Adipocyte (in vitro differentiated cells): ENCODE results near the gene GUSB.
"Not testable (repeated sequence)": the region's sequence is repeated elsewhere in the genome, so short reads cannot be mapped to it uniquely, and the experiment has no call there.

Source experiments
- DNase-seq: peaks from one replicate; pipeline ENCODE4 v3.0.0-alpha.2; 2015; ENCODE audit warnings: low read depth
- H3K27me3 ChIP-seq: replicated peaks from 2 replicates; pipeline ENCODE4 v1.7.0; 2013; ENCODE audit warnings: mild to moderate bottlenecking, low read length, moderate library complexity; ENCODE audit not compliant: control insufficient read depth, insufficient read depth
- H3K36me3 ChIP-seq: 2 replicates; pipeline ENCODE4 v1.7.0; 2013; ENCODE audit warnings: low read length, mild to moderate bottlenecking, moderate library complexity; ENCODE audit not compliant: control insufficient read depth, insufficient read depth, severe bottlenecking
- H3K4me1 ChIP-seq: 2 replicates; pipeline ENCODE4 v1.7.0; 2013; ENCODE audit warnings: mild to moderate bottlenecking, low read length, moderate library complexity; ENCODE audit not compliant: control insufficient read depth, insufficient read depth
- H3K4me3 ChIP-seq: 2 replicates; pipeline ENCODE4 v1.7.0; 2013; ENCODE audit warnings: mild to moderate bottlenecking, low read length, moderate library complexity
- H3K9ac ChIP-seq: 2 replicates; pipeline ENCODE4 v1.7.0; 2013; ENCODE audit warnings: mild to moderate bottlenecking, low read length, moderate library complexity
- H3K9me3 ChIP-seq: 2 replicates; pipeline ENCODE4 v1.7.0; 2013; ENCODE audit warnings: mild to moderate bottlenecking, low read length, moderate library complexity; ENCODE audit not compliant: control insufficient read depth

GUSB gene

GRCh38 chr7:65974191-65974801 lies 7.7 kb downstream of the GUSB start:
- H3K4me1 ChIP-seq, result no peaks in the 10 kb centered on the region
- no peaks in the 10 kb centered on the region for H3K27me3 ChIP-seq
- peaks cover 29% of the 10 kb centered on the region for H3K36me3 ChIP-seq
- no peak overlapping the region for H3K4me3 ChIP-seq
- no peak for DNase-seq
- no peaks in the 10 kb centered on the region for H3K9me3 ChIP-seq
- no peak overlapping the region for H3K9ac ChIP-seq

DNA sequence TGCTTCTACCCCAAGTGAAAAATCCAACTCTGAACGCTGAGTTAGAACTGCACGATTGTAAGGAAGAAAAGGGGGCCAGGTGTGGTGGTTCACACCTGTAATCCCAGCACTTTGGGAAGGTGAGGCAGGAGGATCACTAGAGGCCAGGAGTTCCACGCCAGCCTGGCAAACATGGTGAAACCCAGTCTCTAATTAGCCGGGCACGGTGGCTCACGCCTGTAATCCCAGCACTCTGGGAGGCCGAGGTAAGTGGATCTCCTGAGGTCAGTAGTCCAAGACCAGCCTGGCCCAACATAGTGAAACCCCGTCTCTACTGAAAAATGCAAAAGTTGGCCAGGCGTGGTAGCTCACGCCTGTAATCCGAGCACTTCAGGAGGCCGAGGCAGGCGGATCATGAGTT lies 9.0 kb downstream of the GUSB start:
- H3K9ac ChIP-seq, result no peak overlapping the region
- no peaks in the 10 kb centered on the region for H3K27me3 ChIP-seq
- no peak overlapping the region for H3K4me3 ChIP-seq
- H3K9me3 ChIP-seq, result no peaks in the 10 kb centered on the region
- DNase-seq, result no peak
- H3K4me1 ChIP-seq, result no peaks in the 10 kb centered on the region
- H3K36me3 ChIP-seq, result peaks cover 38% of the 10 kb centered on the region

DNA sequence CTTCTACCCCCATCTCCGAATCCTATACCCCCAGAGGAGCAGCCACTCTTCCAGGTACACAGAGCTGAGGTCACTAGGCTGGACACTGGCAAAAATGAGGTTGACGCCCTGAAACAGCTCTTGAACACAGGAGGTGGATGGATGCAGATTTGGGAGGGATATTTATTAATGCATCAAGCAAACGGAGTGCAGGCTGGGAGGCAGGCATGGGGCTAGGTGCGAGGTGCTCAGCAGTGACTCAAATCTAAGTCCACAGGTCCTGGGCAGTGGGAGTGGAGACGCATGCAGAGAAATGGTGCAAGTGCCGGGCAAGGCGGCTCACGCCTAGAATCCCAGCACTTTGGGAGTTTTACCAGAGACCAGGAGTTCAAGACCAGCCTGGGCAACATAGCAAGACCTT lies 11.0 kb downstream of the GUSB start:
- Histone ChIP-seq H3K27me3 (no peaks in the 10 kb centered on the region), H3K9me3 (no peaks in the 10 kb centered on the region), H3K4me3 (no peak overlapping the region), H3K4me1 (no peaks in the 10 kb centered on the region), H3K36me3 (peaks cover 57% of the 10 kb centered on the region), H3K9ac (no peak overlapping the region)
- no peak for DNase-seq

GRCh38 chr7:65968256-65969185 lies 13.5 kb downstream of the GUSB start:
- H3K36me3 ChIP-seq, result peaks cover 58% of the 10 kb centered on the region
- no peak for DNase-seq
- no peaks in the 10 kb centered on the region for H3K9me3 ChIP-seq
- no peak overlapping the region for H3K4me3 ChIP-seq
- no peaks in the 10 kb centered on the region for H3K4me1 ChIP-seq
- no peaks in the 10 kb centered on the region for H3K27me3 ChIP-seq
- H3K9ac ChIP-seq, result no peak overlapping the region

- Histone ChIP-seq H3K4me3 (no peak overlapping the region), H3K9me3 (no peaks in the 10 kb centered on the region), H3K27me3 (no peaks in the 10 kb centered on the region), H3K36me3 (peaks cover 59% of the 10 kb centered on the region), H3K9ac (no peak overlapping the region), H3K4me1 (no peaks in the 10 kb centered on the region)
- no peak for DNase-seq
Measured at GRCh38 chr7:65967361-65968155, 14.5 kb downstream of the GUSB start.

DNA sequence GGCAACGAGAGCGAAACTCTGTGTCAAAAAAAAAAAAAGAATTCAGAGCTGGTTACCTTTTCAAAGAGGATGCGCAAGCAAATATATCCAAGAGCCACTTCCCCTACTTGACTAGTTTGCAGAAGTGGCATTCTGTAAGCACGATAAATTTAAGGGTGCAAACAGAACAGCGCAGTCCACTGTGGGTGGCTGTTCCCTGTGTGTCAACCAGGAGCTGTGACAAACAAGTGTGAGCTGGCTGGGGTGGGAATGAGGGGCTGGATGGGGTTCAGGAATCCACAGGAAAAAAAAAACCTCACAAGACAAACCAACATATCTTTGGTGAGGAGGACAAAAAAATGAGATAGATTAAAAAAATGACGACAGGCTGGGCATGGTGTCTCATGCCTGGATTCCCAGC lies 15.9 kb downstream of the GUSB start:
- Histone ChIP-seq H3K27me3 (no peaks in the 10 kb centered on the region), H3K4me1 (no peaks in the 10 kb centered on the region), H3K36me3 (peaks cover 63% of the 10 kb centered on the region), H3K9ac (no peak overlapping the region), H3K9me3 (no peaks in the 10 kb centered on the region), H3K4me3 (no peak overlapping the region)
- no peak for DNase-seq

GRCh38 chr7:65964671-65965070 lies 17.3 kb downstream of the GUSB start:
- peaks cover 66% of the 10 kb centered on the region for H3K36me3 ChIP-seq
- H3K4me1 ChIP-seq, H3K27me3 ChIP-seq, H3K4me3 ChIP-seq, H3K9me3 ChIP-seq, DNase-seq, H3K9ac ChIP-seq: not testable (repeated sequence)

- Histone ChIP-seq H3K36me3 (peaks cover 74% of the 10 kb centered on the region), H3K9ac (no peak overlapping the region), H3K4me1 (no peaks in the 10 kb centered on the region), H3K4me3 (no peak overlapping the region), H3K9me3 (no peaks in the 10 kb centered on the region), H3K27me3 (no peaks in the 10 kb centered on the region)
- DNase-seq, result no peak
Measured at GRCh38 chr7:65962033-65962432, 20.0 kb downstream of the GUSB start.

- H3K4me3 ChIP-seq, result no peak overlapping the region
- H3K27me3 ChIP-seq, result no peaks in the 10 kb centered on the region
- peaks cover 80% of the 10 kb centered on the region for H3K36me3 ChIP-seq
- no peak for DNase-seq
- H3K4me1 ChIP-seq, result no peaks in the 10 kb centered on the region
- H3K9ac ChIP-seq, result no peak overlapping the region
- no peaks in the 10 kb centered on the region for H3K9me3 ChIP-seq
Measured at GRCh38 chr7:65960351-65961074, 21.5 kb downstream of the GUSB start.

DNA sequence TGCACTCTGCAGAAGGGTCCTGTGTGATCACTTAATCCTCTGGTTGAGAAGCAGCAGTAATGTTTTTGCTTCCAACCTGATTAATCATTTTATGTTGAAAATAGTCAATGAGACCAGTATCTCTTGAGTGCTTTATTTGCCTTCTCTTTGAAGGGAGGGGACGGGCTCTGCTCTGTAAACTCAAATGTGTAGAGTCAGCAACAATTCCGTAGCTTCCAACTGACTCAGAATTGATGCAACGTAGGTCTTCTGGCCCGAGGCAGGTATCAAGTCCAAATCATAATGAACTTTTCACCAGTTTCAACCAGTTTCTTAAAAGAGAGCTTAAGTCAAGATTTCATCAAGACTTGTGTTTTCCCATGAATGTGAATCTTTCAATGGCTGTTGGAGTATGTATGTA lies 26.3 kb downstream of the GUSB start:
- Histone ChIP-seq H3K36me3 (peaks cover 83% of the 10 kb centered on the region), H3K27me3 (no peaks in the 10 kb centered on the region), H3K4me1 (peaks cover 4% of the 10 kb centered on the region), H3K4me3 (no peak overlapping the region), H3K9me3 (no peaks in the 10 kb centered on the region), H3K9ac (no peak overlapping the region)
- no peak for DNase-seq
